H1 (cell line): ENCODE results near the gene IQCM. TPM values are rescaled to one million over a fixed set of nuclear protein-coding genes. Genes with fewer than 3 reads are reported as not detected.

ENCODE experiments used
- CTCF ChIA-PET: fragments of 300-600 bp; sonication (Branson Sonifier 250); formaldehyde crosslinking; loops from one replicate; lab custom pipeline; 2021; ENCODE audit not compliant: partially characterized antibody; lab: Charles Lee
- POLR2A ChIA-PET: fragments of 300-600 bp; sonication (Branson Sonifier 250); formaldehyde crosslinking; loops from one replicate; lab custom pipeline; 2021; ENCODE audit warnings: inconsistent platforms; ENCODE audit not compliant: partially characterized antibody; lab: Charles Lee
- DNase-seq, 2 experiments: peaks; one replicate each; pipeline versions ENCODE4 v3.0.0 to v3.0.0-alpha.2; 2010 to 2022; ENCODE audit warnings: low spot score in 2 of 2, low read depth in 1 of 2, mixed read lengths in 1 of 2
- FAIRE-seq: peaks from 2 replicates; lab custom pipeline; 2011; peaks lifted over from hg19 to GRCh38; lab: Jason Lieb, UNC
- H2AFZ ChIP-seq: 2 replicates; pipeline ENCODE4 v1.8.1; 2012; ENCODE audit warnings: low read length, inconsistent platforms
- H2AK5ac ChIP-seq: 2 replicates; pipeline ENCODE4 v1.6.1; 2013; ENCODE audit warnings: low read depth, low read length
- H2BK120ac ChIP-seq: replicated peaks from 2 replicates; pipeline ENCODE3; 2013; ENCODE audit warnings: low read depth, low read length, inconsistent platforms
- H2BK12ac ChIP-seq: 2 replicates; pipeline ENCODE4 v1.6.1; 2013; ENCODE audit warnings: low read depth, low read length
- H2BK15ac ChIP-seq: 2 replicates; pipeline ENCODE4 v1.6.1; 2013; ENCODE audit warnings: low read length
- H2BK20ac ChIP-seq: 2 replicates; pipeline ENCODE4 v1.6.1; 2013; ENCODE audit warnings: low read length
- H2BK5ac ChIP-seq: 2 replicates; pipeline ENCODE4 v1.6.1; 2013; ENCODE audit warnings: low read depth, low read length
- H3K14ac ChIP-seq: 2 replicates; pipeline ENCODE4 v1.6.1; 2013; ENCODE audit warnings: inconsistent platforms; ENCODE audit not compliant: insufficient read length
- H3K18ac ChIP-seq: 2 replicates; pipeline ENCODE4 v1.6.1; 2013; ENCODE audit warnings: low read length; ENCODE audit errors: extremely low read depth
- H3K23ac ChIP-seq: 2 replicates; pipeline ENCODE4 v1.6.1; 2013; ENCODE audit warnings: inconsistent platforms; ENCODE audit not compliant: insufficient read length
- H3K23me2 ChIP-seq: 2 replicates; pipeline ENCODE4 v1.6.1; 2013; ENCODE audit warnings: low read depth, low read length
- H3K27ac ChIP-seq: 2 replicates; pipeline ENCODE4 v1.6.1; 2011; ENCODE audit warnings: low read depth, low read length, inconsistent platforms
- H3K27me3 ChIP-seq, 4 experiments: replicated peaks in 1 of 4; 1 replicate in 1 of 4; 2 replicates in 3 of 4; pipeline versions ENCODE4 v1.6.1 to v1.8.1; 2011 to 2013; ENCODE audit warnings: low read length in 3 of 4, mild to moderate bottlenecking in 3 of 4, inconsistent platforms in 2 of 4, mixed read lengths in 2 of 4, moderate library complexity in 1 of 4; ENCODE audit not compliant: control insufficient read depth in 3 of 4, insufficient read depth in 3 of 4; ENCODE audit errors: extremely low read depth in 1 of 4
- H3K36me3 ChIP-seq, 4 experiments: 2 replicates each; pipeline versions ENCODE4 v1.6.1 to v1.8.1; 2011 to 2013; ENCODE audit warnings: mild to moderate bottlenecking in 4 of 4, low read length in 3 of 4, moderate library complexity in 2 of 4, control low read depth in 1 of 4, inconsistent platforms in 1 of 4; ENCODE audit not compliant: insufficient read depth in 4 of 4, control insufficient read depth in 2 of 4
- H3K4ac ChIP-seq: replicated peaks from 2 replicates; pipeline ENCODE3; 2013; ENCODE audit warnings: low read length, low read depth, mixed read lengths, inconsistent platforms; ENCODE audit not compliant: insufficient read length
- H3K4me1 ChIP-seq, 4 experiments: replicated peaks in 1 of 4; 1 replicate in 1 of 4; 2 replicates in 3 of 4; pipeline versions ENCODE4 v1.6.1 to v1.8.1; 2011 to 2013; ENCODE audit warnings: low read length in 3 of 4, inconsistent platforms in 2 of 4, mixed read lengths in 1 of 4; ENCODE audit not compliant: insufficient read depth in 4 of 4, control insufficient read depth in 3 of 4
- H3K4me2 ChIP-seq, 2 experiments: 2 replicates each; pipeline versions ENCODE4 v1.6.1 to v1.8.1; 2011 to 2013; ENCODE audit warnings: low read depth in 2 of 2, low read length in 2 of 2, control low read depth in 1 of 2, inconsistent platforms in 1 of 2, mild to moderate bottlenecking in 1 of 2; ENCODE audit not compliant: insufficient read depth in 1 of 2
- H3K4me3 ChIP-seq, 4 experiments: fragments of 200-600, 300-600 bp in 1 of 4; sonication (generic), shearing (Covaris generic), sonication (Bioruptor Twin) in 1 of 4; 2 replicates each; pipeline versions ENCODE4 v1.5.1 to v1.8.1; 2011 to 2016; ENCODE audit warnings: low read length in 4 of 4, low read depth in 3 of 4, control low read depth in 2 of 4, inconsistent platforms in 2 of 4, mild to moderate bottlenecking in 2 of 4, mixed read lengths in 1 of 4, moderate library complexity in 1 of 4; ENCODE audit not compliant: insufficient read depth in 2 of 4; ENCODE audit errors: extremely low read depth in 1 of 4
- H3K56ac ChIP-seq: replicated peaks from 2 replicates; pipeline ENCODE3; 2013; ENCODE audit warnings: low read depth, mild to moderate bottlenecking, mixed read lengths, low read length, inconsistent platforms; ENCODE audit not compliant: insufficient read length
- H3K79me1 ChIP-seq: 2 replicates; pipeline ENCODE4 v1.6.1; 2013; ENCODE audit warnings: low read depth, low read length, control low read depth
- H3K79me2 ChIP-seq, 2 experiments: 2 replicates each; pipeline versions ENCODE4 v1.6.1 to v1.8.1; 2012 to 2013; ENCODE audit warnings: low read length in 2 of 2, mild to moderate bottlenecking in 2 of 2, inconsistent platforms in 1 of 2; ENCODE audit not compliant: insufficient read depth in 2 of 2, control insufficient read depth in 1 of 2
- H3K9ac ChIP-seq, 4 experiments: replicated peaks in 1 of 4; 1 replicate in 1 of 4; 2 replicates in 3 of 4; pipeline versions ENCODE4 v1.6.1 to v1.8.1; 2011 to 2013; ENCODE audit warnings: low read depth in 3 of 4, low read length in 3 of 4, control low read depth in 2 of 4, mild to moderate bottlenecking in 2 of 4, moderate library complexity in 2 of 4, inconsistent platforms in 1 of 4; ENCODE audit errors: extremely low read depth in 1 of 4
- H3K9me3 ChIP-seq, 2 experiments: 2 replicates each; pipeline versions ENCODE4 v1.6.1 to v1.8.1; 2012 to 2013; ENCODE audit warnings: mild to moderate bottlenecking in 2 of 2, moderate library complexity in 2 of 2, control low read depth in 1 of 2, inconsistent platforms in 1 of 2, low read depth in 1 of 2, low read length in 1 of 2, mixed read lengths in 1 of 2; ENCODE audit not compliant: insufficient read depth in 2 of 2
- H4K20me1 ChIP-seq, 2 experiments: replicated peaks in 1 of 2; 2 replicates each; pipeline versions ENCODE3 to v1.8.1; 2011 to 2013; ENCODE audit warnings: inconsistent platforms in 2 of 2, low read length in 2 of 2, mild to moderate bottlenecking in 1 of 2; ENCODE audit not compliant: insufficient read depth in 2 of 2, control insufficient read depth in 1 of 2
- H4K5ac ChIP-seq: 2 replicates; pipeline ENCODE4 v1.6.1; 2013; ENCODE audit warnings: low read length, low read depth, mixed read lengths, inconsistent platforms; ENCODE audit not compliant: insufficient read length
- H4K8ac ChIP-seq: 2 replicates; pipeline ENCODE4 v1.8.0; 2013; ENCODE audit warnings: mild to moderate bottlenecking, moderate library complexity, low read length, inconsistent platforms; ENCODE audit not compliant: insufficient read depth; ENCODE audit errors: extremely low read depth
- H4K91ac ChIP-seq: replicated peaks from 2 replicates; pipeline ENCODE3; 2013; ENCODE audit warnings: low read length, mixed read lengths, inconsistent platforms; ENCODE audit not compliant: insufficient read length
- HDAC2 ChIP-seq, 2 experiments: fragments of 300-600 bp in 1 of 2; sonication (generic) in 1 of 2; IDR thresholded peaks; 2 replicates each; pipeline ENCODE4 v1.6.1; 2011 to 2012; ENCODE audit warnings: low read depth in 2 of 2, low read length in 2 of 2, mild to moderate bottlenecking in 2 of 2, moderate library complexity in 2 of 2, borderline replicate concordance in 1 of 2, inconsistent platforms in 1 of 2
- RAD21 ChIP-seq, 2 experiments: IDR thresholded peaks in 1 of 2; conservative IDR thresholded peaks in 1 of 2; 2 replicates each; pipeline ENCODE4 v1.6.1; 2011; ENCODE audit warnings: low read depth in 2 of 2, low read length in 2 of 2, improper control_type of control experiment in 1 of 2, inconsistent platforms in 1 of 2, mild to moderate bottlenecking in 1 of 2, moderate library complexity in 1 of 2
- TBP ChIP-seq: IDR thresholded peaks from 2 replicates; pipeline ENCODE4 v1.6.1; 2011; ENCODE audit warnings: low read depth, low read length, improper control_type of control experiment
- WGBS, 2 experiments: shearing (Covaris generic) in 1 of 2; methylation state at CpG; one replicate each; pipeline versions ENCODE4 v1.1.6 to v1.1.7; 2013 to 2015; ENCODE audit warnings: low lambda C conversion rate in 2 of 2, mixed read lengths in 2 of 2, inconsistent platforms in 1 of 2, low coverage in 1 of 2, missing lambda C conversion rate in 1 of 2; ENCODE audit not compliant: insufficient replicate concordance in 2 of 2, insufficient coverage in 1 of 2, insufficient read length in 1 of 2; ENCODE audit errors: extremely low coverage in 1 of 2, missing lambda C conversion rate in 1 of 2; 5-methylcytosine and 5-hydroxymethylcytosine counted together
- polyA plus RNA-seq, 7 experiments: library from polyadenylated mRNA; depleted of rRNA in 3 of 7; stranded (reverse) in 5 of 7; unstranded in 2 of 7; fragments of >200 nt in 5 of 7; fragments of 200-250 nt in 2 of 7; gene quantifications; 1 replicate in 5 of 7; 2 replicates in 1 of 7; 4 replicates in 1 of 7; pipeline versions ENCODE4 v1.2.1 to v1.2.3, GENCODE V29; 2011 to 2013; ENCODE audit warnings: missing spikeins in 2 of 7, mixed read lengths in 2 of 7
- total RNA-seq: library from RNA; stranded (reverse); fragmentation: NEBNext Ultra II Directional; extraction: Animal tissue kit (Norgen Biotek cat#: 25700); gene quantifications from 2 replicates; pipeline ENCODE4 v1.2.1, GENCODE V29; 2021

Gene IQCM
- total and polyA plus RNA-seq, 2 of the 8 experiments (the other 6 are each of a cell fraction or from before 2014, with no cell fraction given) = not detected

DNA sequence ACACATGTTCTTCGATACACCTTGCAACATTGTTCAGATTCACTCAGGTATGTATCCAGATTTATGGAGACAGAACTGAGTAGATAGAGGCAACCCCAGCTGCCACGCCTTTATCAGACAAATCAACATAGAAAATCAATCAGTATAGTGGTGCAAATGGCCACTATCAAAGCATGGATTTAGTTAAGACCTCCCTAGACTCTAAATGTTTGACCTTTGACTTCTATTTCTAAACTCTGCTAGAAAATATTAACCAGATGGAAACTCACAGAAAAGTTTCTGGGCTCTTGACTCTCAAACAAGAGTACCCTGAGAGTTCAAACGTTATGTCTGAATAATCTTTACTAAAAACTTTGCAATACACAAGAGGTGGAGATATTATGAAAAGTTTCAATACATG is 411.5 kb downstream of the IQCM start:
- FAIRE-seq = no peak

More for the DNA sequence above, 411.5 kb downstream of the IQCM start:
- TF ChIP-seq TBP (no peak), HDAC2 (IDR thresholded peaks at IDR 0.05; ENCODE audit: borderline replicate concordance in 1 of 2, low read depth in 2 of 2, low read length in 2 of 2) (no peak), RAD21 (IDR thresholded peaks at IDR 0.05 in 1 of 2, conservative IDR thresholded peaks at IDR 0.05 in 1 of 2; ENCODE audit: low read depth in 2 of 2, low read length in 2 of 2) (no peak)
- no peak overlapping the region for H3K4me2 ChIP-seq
- WGBS, 2 experiments = 87% methylated on average over 3 of the region's 3 CpGs; no CpG with 5 or more reads in 1 of the 2 experiments
- no peaks in the 10 kb centered on the region for H3K27me3 ChIP-seq
- no peaks in the 10 kb centered on the region for H3K36me3 ChIP-seq
- H3K79me1 ChIP-seq = no peaks in the 10 kb centered on the region
- no peaks in the 10 kb centered on the region for H3K23me2 ChIP-seq
- no peak overlapping the region for H3K27ac ChIP-seq
- H3K9me3 ChIP-seq = no peaks in the 10 kb centered on the region
- no peaks in the 10 kb centered on the region for H4K20me1 ChIP-seq
- no peak overlapping the region for H3K18ac ChIP-seq
- no peak overlapping the region for H2AFZ ChIP-seq
- H3K79me2 ChIP-seq = no peaks in the 10 kb centered on the region
- H2BK5ac ChIP-seq = no peak overlapping the region
- H4K8ac ChIP-seq = no peak overlapping the region
- H3K23ac ChIP-seq = no peak overlapping the region
- H2BK12ac ChIP-seq = no peak overlapping the region
- H2AK5ac ChIP-seq = no peak overlapping the region
- H3K4me3 ChIP-seq = no peak overlapping the region
- no peak overlapping the region for H3K4ac ChIP-seq
- ChIA-PET CTCF (no interaction called here), POLR2A (no interaction called here)
- H2BK15ac ChIP-seq = no peak overlapping the region
- no peak overlapping the region for H2BK120ac ChIP-seq
- no peak overlapping the region for H3K9ac ChIP-seq
- H4K91ac ChIP-seq = no peak overlapping the region
- no peak overlapping the region for H4K5ac ChIP-seq
- no peak overlapping the region for H3K14ac ChIP-seq
- no peaks in the 10 kb centered on the region for H3K4me1 ChIP-seq
- no peak for DNase-seq
- H3K56ac ChIP-seq = no peak overlapping the region
- H2BK20ac ChIP-seq = no peak overlapping the region
